ENCODE data around the gene VPREB1. TPM values are rescaled to one million over a fixed set of nuclear protein-coding genes. Genes with fewer than 3 reads are reported as not detected.
"Not testable (repeated sequence)": the region's sequence is repeated elsewhere in the genome, so short reads cannot be mapped to it uniquely, and the experiment has no call there.

VPREB1 gene
- not detected for total RNA-seq
- long read RNA-seq = 0 reads

GRCh38 chr22:22244316-22245250, at the start of gene VPREB1:
VPREB1 (plus strand) TSS chr22:22244786; CDS start chr22:22244814, 28 bp downstream.
- no peak for ATAC-seq
- intact Hi-C loops (cut with DNase I) = no loop called here
- DNase-seq (ENCODE audit: missing footprints) = no peak

- intact Hi-C loops (cut with DNase I) = no loop called here
- no peak for DNase-seq (ENCODE audit: missing footprints)
- no peak for ATAC-seq
Observed at GRCh38 chr22:22194931-22195264, 49.7 kb upstream of the VPREB1 start.

- peak; percentile 77 for DNase-seq (ENCODE audit: missing footprints)
- intact Hi-C loops (cut with DNase I) = no loop called here
- no peak for ATAC-seq
Observed at GRCh38 chr22:22195265-22196017, 49.1 kb upstream of the VPREB1 start.

- ATAC-seq (no peak), DNase-seq (ENCODE audit: missing footprints) (no peak)
- intact Hi-C loops (cut with DNase I) = no loop called here
Observed at GRCh38 chr22:22196018-22196533, 48.5 kb upstream of the VPREB1 start.

GRCh38 chr22:22196833-22197477, 47.6 kb upstream of the VPREB1 start:
- ATAC-seq (no peak), DNase-seq (ENCODE audit: missing footprints) (no peak)
- intact Hi-C loops (cut with DNase I) = no loop called here

- DNase-seq (ENCODE audit: missing footprints) = no peak
- intact Hi-C loops (cut with DNase I) = no loop called here
- no peak for ATAC-seq
Observed at GRCh38 chr22:22197993-22198402, 46.6 kb upstream of the VPREB1 start.

- intact Hi-C loops (cut with DNase I) = no loop called here
- no peak for DNase-seq (ENCODE audit: missing footprints)
- no peak for ATAC-seq
Observed at GRCh38 chr22:22198751-22199150, 45.8 kb upstream of the VPREB1 start.

GRCh38 chr22:22199634-22200033, 45.0 kb upstream of the VPREB1 start:
- intact Hi-C loops (cut with DNase I) = no loop called here
- no peak for DNase-seq (ENCODE audit: missing footprints)
- ATAC-seq = no peak

- intact Hi-C loops (cut with DNase I) = no loop called here
- DNase-seq (ENCODE audit: missing footprints) = no peak
Observed at GRCh38 chr22:22200569-22201184, 43.9 kb upstream of the VPREB1 start.

GRCh38 chr22:22201185-22201929, 43.2 kb upstream of the VPREB1 start:
- intact Hi-C loops (cut with DNase I) = no loop called here
- ATAC-seq (peak; percentile 26), DNase-seq (ENCODE audit: missing footprints) (peak; percentile 80)

More at GRCh38 chr22:22200569-22201184, 43.9 kb upstream of the VPREB1 start:
- no peak for ATAC-seq

- ATAC-seq = no peak
- intact Hi-C loops (cut with DNase I) = no loop called here
- no peak for DNase-seq (ENCODE audit: missing footprints)
Observed at GRCh38 chr22:22201930-22202343, 42.6 kb upstream of the VPREB1 start.

GRCh38 chr22:22203048-22203971, 41.3 kb upstream of the VPREB1 start:
- intact Hi-C loops (cut with DNase I) = no loop called here
- ATAC-seq (no peak), DNase-seq (ENCODE audit: missing footprints) (no peak)

- ATAC-seq (peak; percentile 44), DNase-seq (ENCODE audit: missing footprints) (peak; percentile 77)
- intact Hi-C loops (cut with DNase I) = no loop called here
Observed at GRCh38 chr22:22207845-22208564, 36.6 kb upstream of the VPREB1 start.

- DNase-seq (ENCODE audit: missing footprints) = no peak
- no peak for ATAC-seq
- intact Hi-C loops (cut with DNase I) = no loop called here
Observed at GRCh38 chr22:22208652-22209051, 35.9 kb upstream of the VPREB1 start.

GRCh38 chr22:22209080-22209640, 35.4 kb upstream of the VPREB1 start:
- intact Hi-C loops (cut with DNase I); ATAC-seq: not testable (repeated sequence)

GRCh38 chr22:22210375-22210774, 34.2 kb upstream of the VPREB1 start:
- intact Hi-C loops (cut with DNase I) = no loop called here
- no peak for ATAC-seq
- DNase-seq (ENCODE audit: missing footprints) = no peak

More at GRCh38 chr22:22209080-22209640, 35.4 kb upstream of the VPREB1 start:
- not testable (repeated sequence) for DNase-seq (ENCODE audit: missing footprints)
